ENCODE data around the gene AGPS. TPM values are rescaled to one million over a fixed set of nuclear protein-coding genes. Genes with fewer than 3 reads are reported as not detected.

Gene AGPS
- total RNA-seq, 2 experiments from 2014 or later = 2.1 to 9.6 TPM

DNA sequence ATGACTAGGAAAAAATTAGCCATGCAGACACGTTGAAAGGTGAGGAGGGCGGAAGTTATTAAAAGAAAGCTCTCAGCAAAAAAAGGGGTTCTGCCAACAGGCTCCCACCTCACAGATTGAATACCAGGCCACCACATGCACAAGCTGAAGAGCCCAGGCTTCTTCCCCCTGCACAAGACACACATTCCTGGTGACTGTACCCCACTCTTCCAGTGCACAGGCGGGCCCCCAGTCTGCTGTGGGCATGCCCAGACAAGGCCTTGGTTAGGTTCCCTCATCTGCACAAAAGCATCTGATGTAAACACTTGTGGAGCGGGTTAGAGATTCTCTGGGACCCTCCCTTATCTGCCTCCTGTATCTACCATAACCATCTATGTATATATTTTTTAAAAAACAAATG is 81.7 kb downstream of the AGPS start:
- intact Hi-C loops (cut with micrococcal nuclease; ENCODE audit: unreplicated experiment) = no loop called here
- Histone ChIP-seq H3K27ac (ENCODE audit: low read depth, low read length, poor library complexity, severe bottlenecking) (no peak overlapping the region), H3K9me3 (ENCODE audit: low read length) (no peaks in the 10 kb centered on the region), H3K4me3 (ENCODE audit: low read depth, low read length, poor library complexity, severe bottlenecking) (no peak overlapping the region), H3K79me2 (ENCODE audit: insufficient read depth, low read depth, low read length) (no peaks in the 10 kb centered on the region), H3K9me2 (ENCODE audit: insufficient read depth, low read length) (no peaks in the 10 kb centered on the region), H2AFZ (ENCODE audit: low read length) (no peak overlapping the region), H3K36me3 (ENCODE audit: insufficient read depth, low read length) (no peaks in the 10 kb centered on the region), H4K20me1 (ENCODE audit: insufficient read depth, low read length) (no peaks in the 10 kb centered on the region), H3K4me1 (ENCODE audit: insufficient read depth, low read length, poor library complexity, severe bottlenecking) (no peaks in the 10 kb centered on the region), H3K4me2 (ENCODE audit: low read length) (no peak overlapping the region)
- no TSS peak for BruUV-seq (replicated peaks)
- CTCF ChIA-PET (ENCODE audit: unreplicated experiment) = no interaction called here
- POLR2A ChIA-PET = no interaction called here
- DNase-seq (ENCODE audit: low spot score) = no peak
- no peak for TF ChIP-seq EZH2phosphoT487 (IDR thresholded peaks at IDR 0.05; ENCODE audit: borderline replicate concordance, low read depth, low read length)
- TF ChIP-seq, protein P1, sequence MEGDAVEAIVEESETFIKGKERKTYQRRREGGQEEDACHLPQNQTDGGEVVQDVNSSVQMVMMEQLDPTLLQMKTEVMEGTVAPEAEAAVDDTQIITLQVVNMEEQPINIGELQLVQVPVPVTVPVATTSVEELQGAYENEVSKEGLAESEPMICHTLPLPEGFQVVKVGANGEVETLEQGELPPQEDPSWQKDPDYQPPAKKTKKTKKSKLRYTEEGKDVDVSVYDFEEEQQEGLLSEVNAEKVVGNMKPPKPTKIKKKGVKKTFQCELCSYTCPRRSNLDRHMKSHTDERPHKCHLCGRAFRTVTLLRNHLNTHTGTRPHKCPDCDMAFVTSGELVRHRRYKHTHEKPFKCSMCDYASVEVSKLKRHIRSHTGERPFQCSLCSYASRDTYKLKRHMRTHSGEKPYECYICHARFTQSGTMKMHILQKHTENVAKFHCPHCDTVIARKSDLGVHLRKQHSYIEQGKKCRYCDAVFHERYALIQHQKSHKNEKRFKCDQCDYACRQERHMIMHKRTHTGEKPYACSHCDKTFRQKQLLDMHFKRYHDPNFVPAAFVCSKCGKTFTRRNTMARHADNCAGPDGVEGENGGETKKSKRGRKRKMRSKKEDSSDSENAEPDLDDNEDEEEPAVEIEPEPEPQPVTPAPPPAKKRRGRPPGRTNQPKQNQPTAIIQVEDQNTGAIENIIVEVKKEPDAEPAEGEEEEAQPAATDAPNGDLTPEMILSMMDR (conservative IDR thresholded peaks at IDR 0.05; ENCODE audit: low read length) = no peak

DNA sequence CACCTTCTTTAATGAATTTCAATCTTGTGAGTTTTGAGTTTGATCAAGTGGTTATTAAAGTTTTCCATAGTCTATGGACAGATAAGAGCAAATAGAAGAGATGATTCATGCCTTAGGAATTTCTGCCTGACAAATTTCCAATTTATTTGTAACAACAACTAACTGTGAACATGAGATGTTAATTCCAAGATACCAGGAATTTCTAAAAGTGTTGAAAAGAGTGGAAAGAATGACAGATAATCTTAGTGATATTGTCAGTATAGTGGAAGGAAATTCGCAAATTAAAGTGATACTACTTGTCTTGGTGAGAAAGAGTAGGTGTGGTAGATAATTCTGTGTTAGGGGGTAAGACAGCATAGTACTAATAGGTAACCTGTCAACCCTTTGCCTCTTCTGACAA is 82.4 kb downstream of the AGPS start:
- Histone ChIP-seq H3K4me1 (ENCODE audit: insufficient read depth, low read length, poor library complexity, severe bottlenecking) (no peaks in the 10 kb centered on the region), H4K20me1 (ENCODE audit: insufficient read depth, low read length) (no peaks in the 10 kb centered on the region), H3K27ac (ENCODE audit: low read depth, low read length, poor library complexity, severe bottlenecking) (no peak overlapping the region), H3K9me3 (ENCODE audit: low read length) (no peaks in the 10 kb centered on the region), H3K4me2 (ENCODE audit: low read length) (no peak overlapping the region), H3K9me2 (ENCODE audit: insufficient read depth, low read length) (no peaks in the 10 kb centered on the region), H3K4me3 (ENCODE audit: low read depth, low read length, poor library complexity, severe bottlenecking) (no peak overlapping the region), H2AFZ (ENCODE audit: low read length) (no peak overlapping the region), H3K36me3 (ENCODE audit: insufficient read depth, low read length) (no peaks in the 10 kb centered on the region), H3K79me2 (ENCODE audit: insufficient read depth, low read depth, low read length) (no peaks in the 10 kb centered on the region)
- CTCF ChIA-PET (ENCODE audit: unreplicated experiment) = no interaction called here
- TF ChIP-seq, protein P1 (conservative IDR thresholded peaks at IDR 0.05; ENCODE audit: low read length) = no peak
- no peak for TF ChIP-seq EZH2phosphoT487 (IDR thresholded peaks at IDR 0.05; ENCODE audit: borderline replicate concordance, low read depth, low read length)
- DNase-seq (ENCODE audit: low spot score) = no peak
- intact Hi-C loops (cut with micrococcal nuclease; ENCODE audit: unreplicated experiment) = no loop called here
- POLR2A ChIA-PET = no interaction called here
- BruUV-seq (replicated peaks) = no TSS peak

DNA sequence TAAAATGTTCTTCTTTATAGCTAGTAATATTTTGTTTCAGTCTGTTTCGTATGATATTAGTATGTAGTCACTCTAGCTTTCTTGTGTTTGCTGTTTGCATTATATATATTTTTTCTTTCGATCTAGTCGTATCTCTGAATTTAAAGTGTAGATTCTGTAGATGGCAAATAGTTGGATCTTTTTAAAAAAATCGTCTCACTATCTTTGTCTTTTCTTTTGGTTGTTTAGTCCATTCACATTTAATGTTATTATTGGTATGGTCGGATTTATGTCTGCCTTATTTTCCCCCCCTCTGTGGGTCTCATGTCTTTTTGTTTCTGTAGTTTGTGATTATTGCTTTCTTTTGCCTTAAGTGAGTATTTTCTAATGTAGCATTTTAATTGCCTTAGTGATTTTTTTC is 84.3 kb downstream of the AGPS start:
- Histone ChIP-seq H3K4me3 (ENCODE audit: low read depth, low read length, poor library complexity, severe bottlenecking) (no peak overlapping the region), H3K4me1 (ENCODE audit: insufficient read depth, low read length, poor library complexity, severe bottlenecking) (no peaks in the 10 kb centered on the region), H4K20me1 (ENCODE audit: insufficient read depth, low read length) (no peaks in the 10 kb centered on the region), H3K27ac (ENCODE audit: low read depth, low read length, poor library complexity, severe bottlenecking) (no peak overlapping the region), H3K79me2 (ENCODE audit: insufficient read depth, low read depth, low read length) (no peaks in the 10 kb centered on the region), H3K36me3 (ENCODE audit: insufficient read depth, low read length) (no peaks in the 10 kb centered on the region), H3K4me2 (ENCODE audit: low read length) (no peak overlapping the region), H3K9me2 (ENCODE audit: insufficient read depth, low read length) (no peaks in the 10 kb centered on the region), H3K9me3 (ENCODE audit: low read length) (no peaks in the 10 kb centered on the region), H2AFZ (ENCODE audit: low read length) (no peak overlapping the region)
- no peak for DNase-seq (ENCODE audit: low spot score)
- ChIA-PET CTCF (ENCODE audit: unreplicated experiment) (no interaction called here), POLR2A (no interaction called here)
- intact Hi-C loops (cut with micrococcal nuclease; ENCODE audit: unreplicated experiment) = no loop called here
- no peak for TF ChIP-seq EZH2phosphoT487 (IDR thresholded peaks at IDR 0.05; ENCODE audit: borderline replicate concordance, low read depth, low read length)
- TF ChIP-seq, protein P1 (conservative IDR thresholded peaks at IDR 0.05; ENCODE audit: low read length) = no peak
- BruUV-seq (replicated peaks) = no TSS peak
